Endothelial cell of umbilical vein (primary cell): ENCODE data around the gene MTG1. TPM values are rescaled to one million over a fixed set of nuclear protein-coding genes. Genes with fewer than 3 reads are reported as not detected.

Experiments
- BruUV-seq: library from RNA; stranded (reverse); fragments of 400-500 nt; replicated peaks from 2 replicates; lab custom pipeline; 2021; lab: Mats Ljungman, UMichigan
- CTCF ChIA-PET: fragments of 300-600, 350-600 bp; sonication (Branson Sonifier 250); formaldehyde crosslinking; loops from one replicate; lab custom pipeline; 2021; ENCODE audit warnings: antibody characterized with exemption, inconsistent platforms; lab: Charles Lee
- POLR2A ChIA-PET: fragments of 300-600, 350-600 bp; sonication (Branson Sonifier 250); formaldehyde crosslinking; loops from one replicate; lab custom pipeline; 2021; ENCODE audit warnings: antibody characterized with exemption, inconsistent platforms; lab: Charles Lee
- DNase-seq: peaks from one replicate; pipeline ENCODE4 v3.0.0-alpha.2; 2011; ENCODE audit warnings: low read depth, low spot score
- FAIRE-seq: peaks from 2 replicates; lab custom pipeline; 2011; peaks lifted over from hg19 to GRCh38; lab: Jason Lieb, UNC
- H2AFZ ChIP-seq: 2 replicates; pipeline ENCODE4 v1.6.0; 2012; ENCODE audit warnings: low read depth, low read length, control low read depth, inconsistent platforms
- H3K27ac ChIP-seq: 2 replicates; pipeline ENCODE4 v1.5.1; 2011; ENCODE audit warnings: low read depth, mild to moderate bottlenecking, control low read depth, low read length, moderate library complexity; ENCODE audit not compliant: insufficient read depth
- H3K27me3 ChIP-seq, 2 experiments: 2 replicates each; pipeline versions ENCODE4 v1.6.0 to v1.6.1; 2011; ENCODE audit warnings: low read length in 2 of 2, mixed read lengths in 1 of 2; ENCODE audit not compliant: control insufficient read depth in 2 of 2, insufficient read depth in 2 of 2
- H3K36me3 ChIP-seq, 2 experiments: 2 replicates in 1 of 2; 3 replicates in 1 of 2; pipeline ENCODE4 v1.5.1; 2011; ENCODE audit warnings: low read length in 2 of 2, mild to moderate bottlenecking in 1 of 2, moderate library complexity in 1 of 2; ENCODE audit not compliant: control insufficient read depth in 2 of 2, insufficient read depth in 2 of 2; ENCODE audit errors: extremely low read depth in 1 of 2
- H3K4me1 ChIP-seq: 3 replicates; pipeline ENCODE4 v1.5.1; 2011; ENCODE audit warnings: mild to moderate bottlenecking, low read length; ENCODE audit not compliant: control insufficient read depth, insufficient read depth; ENCODE audit errors: extremely low read depth
- H3K4me2 ChIP-seq: 2 replicates; pipeline ENCODE4 v1.6.1; 2011; ENCODE audit warnings: low read length, control low read depth, mixed read lengths; ENCODE audit not compliant: insufficient read depth
- H3K4me3 ChIP-seq, 3 experiments: fragments of 200-600 bp in 1 of 3; sonication (generic), shearing (Covaris generic) in 1 of 3; replicated peaks in 1 of 3; 2 replicates each; pipeline ENCODE4 v1.5.1; 2011 to 2016; ENCODE audit warnings: control low read depth in 3 of 3, low read length in 3 of 3, mild to moderate bottlenecking in 2 of 3, inconsistent platforms in 1 of 3, low read depth in 1 of 3, moderate library complexity in 1 of 3; ENCODE audit not compliant: insufficient read depth in 1 of 3
- H3K79me2 ChIP-seq: 2 replicates; pipeline ENCODE4 v1.6.0; 2012; ENCODE audit warnings: low read length, inconsistent platforms; ENCODE audit not compliant: control insufficient read depth, insufficient read depth
- H3K9ac ChIP-seq: replicated peaks from 2 replicates; pipeline ENCODE3; 2011; ENCODE audit warnings: low read length, control low read depth; ENCODE audit not compliant: insufficient read depth; ENCODE audit errors: extremely low read depth
- H3K9me1 ChIP-seq: replicated peaks from 3 replicates; pipeline ENCODE4 v1.6.0; 2011; ENCODE audit warnings: mild to moderate bottlenecking, low read length; ENCODE audit not compliant: control insufficient read depth, insufficient read depth; ENCODE audit errors: extremely low read depth
- H3K9me3 ChIP-seq: replicated peaks from 2 replicates; pipeline ENCODE4 v1.5.1; 2012; ENCODE audit warnings: low read length, inconsistent platforms; ENCODE audit not compliant: control insufficient read depth, insufficient read depth
- H4K20me1 ChIP-seq: replicated peaks from 2 replicates; pipeline ENCODE3; 2011; ENCODE audit warnings: mild to moderate bottlenecking, low read length; ENCODE audit not compliant: control insufficient read depth, insufficient read depth; ENCODE audit errors: extremely low read depth
- CTCF ChIP-seq, 2 donors: IDR thresholded peaks; 1 replicate in 1 of 2; 2 replicates in 1 of 2; pipeline ENCODE4 v1.5.1; 2011; ENCODE audit warnings: low read length in 2 of 2, mild to moderate bottlenecking in 2 of 2, moderate library complexity in 2 of 2, control low read depth in 1 of 2, inconsistent platforms in 1 of 2, low read depth in 1 of 2; ENCODE audit not compliant: insufficient read depth in 1 of 2; ENCODE audit errors: extremely low read depth in 1 of 2
- EZH2 ChIP-seq: IDR thresholded peaks from 2 replicates; pipeline ENCODE4 v1.6.1; 2012; ENCODE audit warnings: borderline replicate concordance, low read depth, mild to moderate bottlenecking, moderate library complexity, low read length, inconsistent platforms; ENCODE audit not compliant: severe bottlenecking
- FOS ChIP-seq: IDR thresholded peaks from 2 replicates; pipeline ENCODE4 v1.6.1; 2011; ENCODE audit warnings: mild to moderate bottlenecking, low read length, moderate library complexity, borderline replicate concordance; ENCODE audit not compliant: insufficient read depth
- GATA2 ChIP-seq: IDR thresholded peaks from 2 replicates; pipeline ENCODE4 v1.7.0; 2011; ENCODE audit warnings: low read depth, mild to moderate bottlenecking, moderate library complexity, mixed read lengths, low read length; ENCODE audit not compliant: insufficient read length, insufficient read depth
- JUN ChIP-seq: IDR thresholded peaks from 2 replicates; pipeline ENCODE4 v1.6.1; 2011; ENCODE audit warnings: borderline replicate concordance, low read depth; ENCODE audit not compliant: insufficient read length, insufficient read depth
- MYC ChIP-seq: IDR thresholded peaks from one replicate; pipeline ENCODE4 v1.6.1; 2011; ENCODE audit warnings: mild to moderate bottlenecking, low read depth, low read length
- POLR2A ChIP-seq: IDR thresholded peaks from 2 replicates; pipeline ENCODE4 v1.6.1; 2012; ENCODE audit warnings: low read depth, mild to moderate bottlenecking, control low read depth, low read length
- POLR2AphosphoS5 ChIP-seq: IDR thresholded peaks from 2 replicates; pipeline ENCODE4 v1.6.1; 2012; ENCODE audit warnings: low read depth, mild to moderate bottlenecking, control low read depth, low read length, moderate library complexity; ENCODE audit not compliant: insufficient read depth
- dilution Hi-C: fragments of 300-500 bp; cut with MboI; formaldehyde crosslinking; loops from one replicate; pipeline ENCODE4 v1.15.0; 2019; ENCODE audit warnings: low sequenced_read_pairs; ENCODE audit not compliant: extremely low pct_ligation_motif_present
- intact Hi-C: fragments of 100-400 bp; cut with micrococcal nuclease; formaldehyde crosslinking; loops from one replicate; pipeline ENCODE4 v1.10.0; 2022
- polyA plus RNA-seq, 4 experiments: library from polyadenylated mRNA; depleted of rRNA in 3 of 4; stranded (reverse) in 3 of 4; unstranded in 1 of 4; fragments of >200 nt; gene quantifications; 2 replicates each; pipeline versions ENCODE4 v1.2.1 to v1.2.3, GENCODE V29; 2011 to 2012; ENCODE audit warnings: missing spikeins in 1 of 4
- total RNA-seq: library from RNA; stranded (reverse); gene quantifications from 2 replicates; pipeline ENCODE4 v1.2.3, GENCODE V29; 2021
- TF ChIP-seq, protein P1 (sequence below): IDR thresholded peaks from 2 replicates; pipeline ENCODE4 v1.6.1; 2011; ENCODE audit not compliant: insufficient read depth, insufficient read length

MTG1 gene
- total and polyA plus RNA-seq, 2 donors (not counting 3 experiments of a cell fraction or from before 2014, with no cell fraction given), result 66.5 to 91.6 TPM

GRCh38 chr10:133422223-133422806, 28.4 kb downstream of the MTG1 start:
- Histone ChIP-seq H3K4me2 (no peak overlapping the region), H2AFZ (no peak overlapping the region), H3K27ac (no peak overlapping the region), H3K36me3 (peaks cover 4 to 13% of the 10 kb centered on the region in 2 experiments), H3K9me1 (no peaks in the 10 kb centered on the region), H3K9me3 (no peaks in the 10 kb centered on the region), H3K4me3 (no peak overlapping the region), H3K79me2 (no peaks in the 10 kb centered on the region), H3K9ac (no peak overlapping the region), H4K20me1 (no peaks in the 10 kb centered on the region), H3K27me3 (peaks cover 8 to 9% of the 10 kb centered on the region in 2 experiments), H3K4me1 (no peaks in the 10 kb centered on the region)
- intact Hi-C loops (no loop called here), dilution Hi-C loops (no loop called here)
- POLR2A ChIA-PET, result no interaction called here
- TF ChIP-seq, protein P1, sequence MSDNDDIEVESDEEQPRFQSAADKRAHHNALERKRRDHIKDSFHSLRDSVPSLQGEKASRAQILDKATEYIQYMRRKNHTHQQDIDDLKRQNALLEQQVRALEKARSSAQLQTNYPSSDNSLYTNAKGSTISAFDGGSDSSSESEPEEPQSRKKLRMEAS, result no peak
- no peak for TF ChIP-seq FOS
- TF ChIP-seq CTCF (IDR thresholded peaks at IDR 0.05; ENCODE audit: extremely low read depth in 1 of 2, insufficient read depth in 1 of 2, low read depth in 1 of 2, low read length in 2 of 2), result no peak
- TF ChIP-seq MYC, result no peak
- TF ChIP-seq EZH2, result no peak
- TF ChIP-seq POLR2A, result no peak
- TF ChIP-seq POLR2AphosphoS5, result no peak
- no peak for TF ChIP-seq GATA2
- no peak for TF ChIP-seq JUN
- CTCF ChIA-PET, result interaction anchor here (1.0 kb wide), 1 partner anchor 16 kb away, joined by 3 read pairs; no protein-coding TSS in a partner anchor
- no TSS peak for BruUV-seq
- no peak for FAIRE-seq
- no peak for DNase-seq
